Measurements from ENCODE around the gene AGPAT3. TPM values are rescaled to one million over a fixed set of nuclear protein-coding genes. Genes with fewer than 3 reads are reported as not detected.

The AGPAT3 gene
- total and polyA plus RNA-seq, 10 of the 15 experiments (the other 5 are each of a cell fraction or from before 2014, with no cell fraction given), result 1.2 to 110 (median 30.8) TPM

DNA sequence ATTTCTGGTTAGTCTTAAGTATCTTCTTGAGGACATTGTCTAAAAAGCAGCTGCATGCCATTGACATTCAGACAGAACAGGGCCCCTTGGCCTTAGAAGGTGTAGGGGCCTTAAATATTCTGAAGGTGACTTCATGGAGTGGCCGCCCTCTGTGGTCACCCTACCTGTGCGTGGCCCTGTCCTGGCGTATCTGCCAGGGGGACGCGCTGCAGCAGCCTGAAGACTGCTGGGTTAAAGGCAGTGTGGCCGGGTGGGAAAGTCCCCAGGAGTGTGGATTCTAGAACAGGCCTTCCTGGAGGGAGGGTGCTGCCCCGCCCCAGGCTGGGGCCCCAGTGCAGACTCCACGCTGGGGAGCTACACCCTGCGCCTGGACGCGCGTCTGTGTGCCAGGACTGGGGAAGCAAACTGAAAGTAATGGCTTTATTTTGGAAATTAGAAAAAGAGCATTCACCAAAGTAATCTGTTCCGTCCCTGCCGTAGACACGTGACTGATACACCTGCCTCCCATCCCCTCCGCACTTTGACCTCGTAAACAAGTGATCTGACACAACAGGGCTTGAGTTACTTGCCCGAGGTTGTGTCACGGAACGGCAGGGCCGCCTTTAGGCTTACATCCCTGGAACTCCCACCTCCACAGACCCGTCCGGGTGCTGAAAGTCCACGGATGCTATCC lies 1.8 kb downstream of the AGPAT3 start (continued):
- TF ChIP-seq, protein P1, sequence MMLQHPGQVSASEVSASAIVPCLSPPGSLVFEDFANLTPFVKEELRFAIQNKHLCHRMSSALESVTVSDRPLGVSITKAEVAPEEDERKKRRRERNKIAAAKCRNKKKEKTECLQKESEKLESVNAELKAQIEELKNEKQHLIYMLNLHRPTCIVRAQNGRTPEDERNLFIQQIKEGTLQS (IDR thresholded peaks at IDR 0.05; ENCODE audit: borderline replicate concordance, extremely low read depth, low read depth, low read length), result no peak
- TF ChIP-seq YY1 (IDR thresholded peaks at IDR 0.05; ENCODE audit: low read depth, low read length) (no peak), MEF2B (IDR thresholded peaks at IDR 0.05; ENCODE audit: partially characterized antibody, poor library complexity, severe bottlenecking) (no peak), PAX5 (IDR thresholded peaks at IDR 0.05; ENCODE audit: borderline replicate concordance, low read depth, low read length) (no peak), MEF2A (IDR thresholded peaks at IDR 0.05; ENCODE audit: insufficient read depth, low read depth, low read length) (no peak), EED (IDR thresholded peaks at IDR 0.05; ENCODE audit: low read depth) (0 out of 2 replicates have a peak, but pooled peaks have one; percentile 17), RAD21 (IDR thresholded peaks at IDR 0.05; ENCODE audit: insufficient read depth, low read depth, low read length) (no peak), WRNIP1 (IDR thresholded peaks at IDR 0.05; ENCODE audit: borderline replicate concordance, low read depth, low read length) (no peak), JUNB (IDR thresholded peaks at IDR 0.05) (no peak), IKZF1 (conservative IDR thresholded peaks at IDR 0.05) (peak; percentile 45), POLR2AphosphoS5 (IDR thresholded peaks at IDR 0.05; ENCODE audit: low read length) (peak; percentile 89), RB1 (IDR thresholded peaks at IDR 0.05; ENCODE audit: borderline replicate concordance) (peak; percentile 27; the same call in 1 of the 2 replicates), SIX5 (IDR thresholded peaks at IDR 0.05; ENCODE audit: low read depth, low read length, severe bottlenecking) (no peak), CHD4 (IDR thresholded peaks at IDR 0.05) (no peak), IRF4 (IDR thresholded peaks at IDR 0.05; ENCODE audit: low read depth, low read length) (no peak), ZNF207 (IDR thresholded peaks at IDR 0.05; ENCODE audit: borderline replicate concordance) (no peak; the same call in 1 of the 2 replicates), BRCA1 (IDR thresholded peaks at IDR 0.05; ENCODE audit: low read depth, low read length) (no peak), RBBP5 (conservative IDR thresholded peaks at IDR 0.05) (no peak), CBX3 (IDR thresholded peaks at IDR 0.05; ENCODE audit: borderline replicate concordance, low read depth) (no peak)
- TF ChIP-seq, protein P2, sequence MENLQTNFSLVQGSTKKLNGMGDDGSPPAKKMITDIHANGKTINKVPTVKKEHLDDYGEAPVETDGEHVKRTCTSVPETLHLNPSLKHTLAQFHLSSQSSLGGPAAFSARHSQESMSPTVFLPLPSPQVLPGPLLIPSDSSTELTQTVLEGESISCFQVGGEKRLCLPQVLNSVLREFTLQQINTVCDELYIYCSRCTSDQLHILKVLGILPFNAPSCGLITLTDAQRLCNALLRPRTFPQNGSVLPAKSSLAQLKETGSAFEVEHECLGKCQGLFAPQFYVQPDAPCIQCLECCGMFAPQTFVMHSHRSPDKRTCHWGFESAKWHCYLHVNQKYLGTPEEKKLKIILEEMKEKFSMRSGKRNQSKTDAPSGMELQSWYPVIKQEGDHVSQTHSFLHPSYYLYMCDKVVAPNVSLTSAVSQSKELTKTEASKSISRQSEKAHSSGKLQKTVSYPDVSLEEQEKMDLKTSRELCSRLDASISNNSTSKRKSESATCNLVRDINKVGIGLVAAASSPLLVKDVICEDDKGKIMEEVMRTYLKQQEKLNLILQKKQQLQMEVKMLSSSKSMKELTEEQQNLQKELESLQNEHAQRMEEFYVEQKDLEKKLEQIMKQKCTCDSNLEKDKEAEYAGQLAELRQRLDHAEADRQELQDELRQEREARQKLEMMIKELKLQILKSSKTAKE (IDR thresholded peaks at IDR 0.05; ENCODE audit: low read depth, poor library complexity, severe bottlenecking), result no peak
- TF ChIP-seq, protein P3, sequence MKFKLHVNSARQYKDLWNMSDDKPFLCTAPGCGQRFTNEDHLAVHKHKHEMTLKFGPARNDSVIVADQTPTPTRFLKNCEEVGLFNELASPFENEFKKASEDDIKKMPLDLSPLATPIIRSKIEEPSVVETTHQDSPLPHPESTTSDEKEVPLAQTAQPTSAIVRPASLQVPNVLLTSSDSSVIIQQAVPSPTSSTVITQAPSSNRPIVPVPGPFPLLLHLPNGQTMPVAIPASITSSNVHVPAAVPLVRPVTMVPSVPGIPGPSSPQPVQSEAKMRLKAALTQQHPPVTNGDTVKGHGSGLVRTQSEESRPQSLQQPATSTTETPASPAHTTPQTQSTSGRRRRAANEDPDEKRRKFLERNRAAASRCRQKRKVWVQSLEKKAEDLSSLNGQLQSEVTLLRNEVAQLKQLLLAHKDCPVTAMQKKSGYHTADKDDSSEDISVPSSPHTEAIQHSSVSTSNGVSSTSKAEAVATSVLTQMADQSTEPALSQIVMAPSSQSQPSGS (IDR thresholded peaks at IDR 0.05; ENCODE audit: low read length), result no peak
- TF ChIP-seq, protein P4, sequence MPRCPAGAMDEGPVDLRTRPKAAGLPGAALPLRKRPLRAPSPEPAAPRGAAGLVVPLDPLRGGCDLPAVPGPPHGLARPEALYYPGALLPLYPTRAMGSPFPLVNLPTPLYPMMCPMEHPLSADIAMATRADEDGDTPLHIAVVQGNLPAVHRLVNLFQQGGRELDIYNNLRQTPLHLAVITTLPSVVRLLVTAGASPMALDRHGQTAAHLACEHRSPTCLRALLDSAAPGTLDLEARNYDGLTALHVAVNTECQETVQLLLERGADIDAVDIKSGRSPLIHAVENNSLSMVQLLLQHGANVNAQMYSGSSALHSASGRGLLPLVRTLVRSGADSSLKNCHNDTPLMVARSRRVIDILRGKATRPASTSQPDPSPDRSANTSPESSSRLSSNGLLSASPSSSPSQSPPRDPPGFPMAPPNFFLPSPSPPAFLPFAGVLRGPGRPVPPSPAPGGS (IDR thresholded peaks at IDR 0.05; ENCODE audit: borderline replicate concordance, insufficient read depth, low read depth, low read length, poor library complexity, severe bottlenecking), result no peak
- TF ChIP-seq, protein P5, sequence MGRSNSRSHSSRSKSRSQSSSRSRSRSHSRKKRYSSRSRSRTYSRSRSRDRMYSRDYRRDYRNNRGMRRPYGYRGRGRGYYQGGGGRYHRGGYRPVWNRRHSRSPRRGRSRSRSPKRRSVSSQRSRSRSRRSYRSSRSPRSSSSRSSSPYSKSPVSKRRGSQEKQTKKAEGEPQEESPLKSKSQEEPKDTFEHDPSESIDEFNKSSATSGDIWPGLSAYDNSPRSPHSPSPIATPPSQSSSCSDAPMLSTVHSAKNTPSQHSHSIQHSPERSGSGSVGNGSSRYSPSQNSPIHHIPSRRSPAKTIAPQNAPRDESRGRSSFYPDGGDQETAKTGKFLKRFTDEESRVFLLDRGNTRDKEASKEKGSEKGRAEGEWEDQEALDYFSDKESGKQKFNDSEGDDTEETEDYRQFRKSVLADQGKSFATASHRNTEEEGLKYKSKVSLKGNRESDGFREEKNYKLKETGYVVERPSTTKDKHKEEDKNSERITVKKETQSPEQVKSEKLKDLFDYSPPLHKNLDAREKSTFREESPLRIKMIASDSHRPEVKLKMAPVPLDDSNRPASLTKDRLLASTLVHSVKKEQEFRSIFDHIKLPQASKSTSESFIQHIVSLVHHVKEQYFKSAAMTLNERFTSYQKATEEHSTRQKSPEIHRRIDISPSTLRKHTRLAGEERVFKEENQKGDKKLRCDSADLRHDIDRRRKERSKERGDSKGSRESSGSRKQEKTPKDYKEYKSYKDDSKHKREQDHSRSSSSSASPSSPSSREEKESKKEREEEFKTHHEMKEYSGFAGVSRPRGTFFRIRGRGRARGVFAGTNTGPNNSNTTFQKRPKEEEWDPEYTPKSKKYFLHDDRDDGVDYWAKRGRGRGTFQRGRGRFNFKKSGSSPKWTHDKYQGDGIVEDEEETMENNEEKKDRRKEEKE (IDR thresholded peaks at IDR 0.05), result no peak
